DOHH2 (cell line): ENCODE results near the gene FRMPD1.

Experiments used
- H3F3A ChIP-seq: fragments of 200-600 bp; sonication (generic), shearing (Covaris generic); 2 replicates; pipeline ENCODE4 v1.6.0; 2016; ENCODE audit warnings: antibody characterized with exemption, mild to moderate bottlenecking; ENCODE audit not compliant: control insufficient read depth, insufficient read depth
- H3K27ac ChIP-seq: fragments of 200-600 bp; sonication (generic); 2 replicates; pipeline ENCODE4 v1.5.1; 2014; ENCODE audit warnings: low read depth, mild to moderate bottlenecking, low read length, moderate library complexity
- H3K27me3 ChIP-seq: fragments of 200-600 bp; sonication (generic); 2 replicates; pipeline ENCODE4 v1.6.1; 2014; ENCODE audit warnings: mild to moderate bottlenecking, low read length, mixed read lengths; ENCODE audit not compliant: control insufficient read depth
- H3K36me3 ChIP-seq: fragments of 200-600 bp; sonication (generic); 2 replicates; pipeline ENCODE4 v1.6.1; 2014; ENCODE audit warnings: mild to moderate bottlenecking, low read length, moderate library complexity, mixed read lengths; ENCODE audit not compliant: control insufficient read depth
- H3K4me1 ChIP-seq: fragments of 200-600 bp; sonication (generic); 2 replicates; pipeline ENCODE4 v1.6.1; 2014; ENCODE audit warnings: mild to moderate bottlenecking, low read length, mixed read lengths; ENCODE audit not compliant: control insufficient read depth
- H3K4me2 ChIP-seq: fragments of 200-600 bp; sonication (generic); 2 replicates; pipeline ENCODE4 v1.6.0; 2014; ENCODE audit warnings: mild to moderate bottlenecking, low read length, moderate library complexity
- H3K4me3 ChIP-seq: fragments of 200-600 bp; sonication (generic); 2 replicates; pipeline ENCODE4 v1.5.1; 2014; ENCODE audit warnings: mild to moderate bottlenecking, low read length, mixed read lengths
- H3K79me2 ChIP-seq: fragments of 200-600 bp; sonication (generic); 2 replicates; pipeline ENCODE4 v1.6.1; 2014; ENCODE audit warnings: mild to moderate bottlenecking, low read length, mixed read lengths; ENCODE audit not compliant: control insufficient read depth
- H3K9me2 ChIP-seq: fragments of 200-600 bp; sonication (generic); replicated peaks from 2 replicates; pipeline ENCODE4 v1.6.1; 2014; ENCODE audit warnings: mild to moderate bottlenecking, low read length, mixed read lengths; ENCODE audit not compliant: control insufficient read depth
- H3K9me3 ChIP-seq: fragments of 200-600 bp; sonication (generic); 2 replicates; pipeline ENCODE4 v1.6.1; 2014; ENCODE audit warnings: antibody characterized with exemption, low read length, mixed read lengths; ENCODE audit not compliant: control insufficient read depth, insufficient read depth
- H4K20me1 ChIP-seq: fragments of 200-600 bp; sonication (generic); 2 replicates; pipeline ENCODE4 v1.6.0; 2014; ENCODE audit warnings: low read depth, mild to moderate bottlenecking, antibody characterized with exemption, low read length, moderate library complexity; ENCODE audit not compliant: control insufficient read depth, insufficient read depth
- CTCF ChIP-seq: fragments of 200-600 bp; sonication (generic); IDR thresholded peaks from one replicate; pipeline ENCODE4 v1.5.1; 2014; ENCODE audit warnings: antibody characterized with exemption, mild to moderate bottlenecking, low read depth, low read length; ENCODE audit not compliant: poor library complexity, severe bottlenecking
- EZH2phosphoT487 ChIP-seq: fragments of 200-600 bp; sonication (generic); IDR thresholded peaks from 2 replicates; pipeline ENCODE4 v1.6.1; 2017; ENCODE audit warnings: borderline replicate concordance, mild to moderate bottlenecking, antibody characterized with exemption, low read length, moderate library complexity, mixed read lengths

Gene FRMPD1

GRCh38 chr9:37643214-37643613 lies 7.5 kb upstream of the FRMPD1 start:
- no peaks in the 10 kb centered on the region for H3K9me2 ChIP-seq
- H3K4me3 ChIP-seq, result no peak overlapping the region
- H4K20me1 ChIP-seq, result no peaks in the 10 kb centered on the region
- no peaks in the 10 kb centered on the region for H3K4me1 ChIP-seq
- H3K36me3 ChIP-seq, result no peaks in the 10 kb centered on the region
- no peaks in the 10 kb centered on the region for H3K79me2 ChIP-seq
- H3K9me3 ChIP-seq, result no peaks in the 10 kb centered on the region
- no peak overlapping the region for H3K4me2 ChIP-seq
- H3K27me3 ChIP-seq, result peaks cover 46% of the 10 kb centered on the region
- H3F3A ChIP-seq, result no peaks in the 10 kb centered on the region
- TF ChIP-seq CTCF (no peak), EZH2phosphoT487 (no peak)
- H3K27ac ChIP-seq, result no peak overlapping the region

- Histone ChIP-seq H3K9me2 (no peaks in the 10 kb centered on the region), H3F3A (no peaks in the 10 kb centered on the region), H3K79me2 (no peaks in the 10 kb centered on the region), H3K27ac (no peak overlapping the region), H3K36me3 (no peaks in the 10 kb centered on the region), H3K4me3 (no peak overlapping the region), H3K27me3 (peaks cover 66% of the 10 kb centered on the region), H3K9me3 (no peaks in the 10 kb centered on the region), H3K4me2 (no peak overlapping the region), H4K20me1 (no peaks in the 10 kb centered on the region), H3K4me1 (peaks cover under 1% of the 10 kb centered on the region)
- TF ChIP-seq EZH2phosphoT487, result no peak
- TF ChIP-seq CTCF, result no peak
Measured at GRCh38 chr9:37645903-37646506, 4.7 kb upstream of the FRMPD1 start.

- no peak overlapping the region for H3K27ac ChIP-seq
- H3K79me2 ChIP-seq, result no peaks in the 10 kb centered on the region
- H3K4me3 ChIP-seq, result peak overlapping the region; percentile 22
- no peaks in the 10 kb centered on the region for H3K36me3 ChIP-seq
- H3F3A ChIP-seq, result no peaks in the 10 kb centered on the region
- H3K9me2 ChIP-seq, result no peaks in the 10 kb centered on the region
- H3K4me2 ChIP-seq, result peak overlapping the region; percentile 38; the same call in 1 of the 2 replicates
- no peaks in the 10 kb centered on the region for H4K20me1 ChIP-seq
- H3K4me1 ChIP-seq, result peaks cover 8% of the 10 kb centered on the region
- H3K27me3 ChIP-seq, result peaks cover 74% of the 10 kb centered on the region
- H3K9me3 ChIP-seq, result no peaks in the 10 kb centered on the region
- no peak for TF ChIP-seq CTCF
- no peak for TF ChIP-seq EZH2phosphoT487
Measured at GRCh38 chr9:37650299-37650872, 368 bp upstream of the FRMPD1 start.
